Peyer's patch (tissue), 4 donors: ENCODE measurements around the gene KIAA1755. TPM values are rescaled to one million over a fixed set of nuclear protein-coding genes. Genes with fewer than 3 reads are reported as not detected.

Experiments used
- DNase-seq, 3 donors: peaks; one replicate each; pipeline ENCODE4 v3.0.0-alpha.2; 2017 to 2019
- H3K27ac ChIP-seq, 4 donors: fragments of 200-600 bp; sonication (generic); one replicate each; pipeline ENCODE4 v1.5.1; 2016 to 2019
- H3K27me3 ChIP-seq, 2 donors: fragments of 200-600 bp; sonication (generic); one replicate each; pipeline ENCODE4 v1.5.1; 2019
- H3K36me3 ChIP-seq, 3 donors: fragments of 200-600 bp; sonication (generic); one replicate each; pipeline ENCODE4 v1.5.1; 2016 to 2019
- H3K4me1 ChIP-seq, 4 donors: fragments of 200-600 bp; sonication (generic); one replicate each; pipeline ENCODE4 v1.5.1; 2016 to 2019
- H3K4me3 ChIP-seq, 4 donors: fragments of 200-600 bp; sonication (generic); 1 replicate in 3 of 4; 2 replicates in 1 of 4; pipeline ENCODE4 v1.5.1; 2016 to 2019; ENCODE audit warnings: mild to moderate bottlenecking in 1 of 4
- H3K9me3 ChIP-seq, 4 donors: fragments of 200-600 bp; sonication (generic); one replicate each; pipeline ENCODE4 v1.5.1; 2016 to 2019; ENCODE audit warnings: mild to moderate bottlenecking in 1 of 4
- POLR2A ChIP-seq, 2 donors: fragments of 450-650 bp; IDR thresholded peaks; one replicate each; pipeline ENCODE4 v1.5.1; 2017; ENCODE audit warnings: antibody characterized with exemption in 2 of 2, mild to moderate bottlenecking in 2 of 2, moderate library complexity in 2 of 2
- total RNA-seq, 4 donors: library from RNA; depleted of rRNA; stranded (reverse); fragments of >200 nt; gene quantifications; one replicate each; pipeline ENCODE4 v1.1.0, GENCODE V29; 2016
- TF ChIP-seq, protein P1 (sequence below), 6 experiments: fragments of 450-650 bp in 4 of 6; fragments of 200-600 bp in 2 of 6; sonication (generic) in 1 of 6; IDR thresholded peaks; one replicate each; pipeline ENCODE4 v1.5.1; 2017 to 2019; ENCODE audit warnings: antibody characterized with exemption in 6 of 6, mild to moderate bottlenecking in 3 of 6, moderate library complexity in 1 of 6

KIAA1755 gene
- total RNA-seq, 4 donors from 2014 or later, result 0.35 to 4.1 (median 2.0) TPM

GRCh38 chr20:38218566-38218885 lies 42.0 kb downstream of the KIAA1755 start:
- Histone ChIP-seq H3K4me3 (no peak overlapping the region), H3K27me3 (no peaks in the 10 kb centered on the region), H3K36me3 (no peaks in the 10 kb centered on the region), H3K4me1 (no peaks in the 10 kb centered on the region), H3K9me3 (no peaks in the 10 kb centered on the region), H3K27ac (no peak overlapping the region)
- no peak for DNase-seq
- TF ChIP-seq POLR2A (IDR thresholded peaks at IDR 0.05), result no peak
- TF ChIP-seq, protein P1, sequence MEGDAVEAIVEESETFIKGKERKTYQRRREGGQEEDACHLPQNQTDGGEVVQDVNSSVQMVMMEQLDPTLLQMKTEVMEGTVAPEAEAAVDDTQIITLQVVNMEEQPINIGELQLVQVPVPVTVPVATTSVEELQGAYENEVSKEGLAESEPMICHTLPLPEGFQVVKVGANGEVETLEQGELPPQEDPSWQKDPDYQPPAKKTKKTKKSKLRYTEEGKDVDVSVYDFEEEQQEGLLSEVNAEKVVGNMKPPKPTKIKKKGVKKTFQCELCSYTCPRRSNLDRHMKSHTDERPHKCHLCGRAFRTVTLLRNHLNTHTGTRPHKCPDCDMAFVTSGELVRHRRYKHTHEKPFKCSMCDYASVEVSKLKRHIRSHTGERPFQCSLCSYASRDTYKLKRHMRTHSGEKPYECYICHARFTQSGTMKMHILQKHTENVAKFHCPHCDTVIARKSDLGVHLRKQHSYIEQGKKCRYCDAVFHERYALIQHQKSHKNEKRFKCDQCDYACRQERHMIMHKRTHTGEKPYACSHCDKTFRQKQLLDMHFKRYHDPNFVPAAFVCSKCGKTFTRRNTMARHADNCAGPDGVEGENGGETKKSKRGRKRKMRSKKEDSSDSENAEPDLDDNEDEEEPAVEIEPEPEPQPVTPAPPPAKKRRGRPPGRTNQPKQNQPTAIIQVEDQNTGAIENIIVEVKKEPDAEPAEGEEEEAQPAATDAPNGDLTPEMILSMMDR (IDR thresholded peaks at IDR 0.05), result no peak

- Histone ChIP-seq H3K4me3 (no peak overlapping the region), H3K27ac (no peak overlapping the region), H3K9me3 (no peaks in the 10 kb centered on the region), H3K27me3 (no peaks in the 10 kb centered on the region), H3K4me1 (no peaks in the 10 kb centered on the region), H3K36me3 (no peaks in the 10 kb centered on the region)
- TF ChIP-seq, protein P1 (IDR thresholded peaks at IDR 0.05), result no peak
- no peak for TF ChIP-seq POLR2A (IDR thresholded peaks at IDR 0.05)
- no peak for DNase-seq
Observed at GRCh38 chr20:38217791-38218565, 42.6 kb downstream of the KIAA1755 start.

DNA sequence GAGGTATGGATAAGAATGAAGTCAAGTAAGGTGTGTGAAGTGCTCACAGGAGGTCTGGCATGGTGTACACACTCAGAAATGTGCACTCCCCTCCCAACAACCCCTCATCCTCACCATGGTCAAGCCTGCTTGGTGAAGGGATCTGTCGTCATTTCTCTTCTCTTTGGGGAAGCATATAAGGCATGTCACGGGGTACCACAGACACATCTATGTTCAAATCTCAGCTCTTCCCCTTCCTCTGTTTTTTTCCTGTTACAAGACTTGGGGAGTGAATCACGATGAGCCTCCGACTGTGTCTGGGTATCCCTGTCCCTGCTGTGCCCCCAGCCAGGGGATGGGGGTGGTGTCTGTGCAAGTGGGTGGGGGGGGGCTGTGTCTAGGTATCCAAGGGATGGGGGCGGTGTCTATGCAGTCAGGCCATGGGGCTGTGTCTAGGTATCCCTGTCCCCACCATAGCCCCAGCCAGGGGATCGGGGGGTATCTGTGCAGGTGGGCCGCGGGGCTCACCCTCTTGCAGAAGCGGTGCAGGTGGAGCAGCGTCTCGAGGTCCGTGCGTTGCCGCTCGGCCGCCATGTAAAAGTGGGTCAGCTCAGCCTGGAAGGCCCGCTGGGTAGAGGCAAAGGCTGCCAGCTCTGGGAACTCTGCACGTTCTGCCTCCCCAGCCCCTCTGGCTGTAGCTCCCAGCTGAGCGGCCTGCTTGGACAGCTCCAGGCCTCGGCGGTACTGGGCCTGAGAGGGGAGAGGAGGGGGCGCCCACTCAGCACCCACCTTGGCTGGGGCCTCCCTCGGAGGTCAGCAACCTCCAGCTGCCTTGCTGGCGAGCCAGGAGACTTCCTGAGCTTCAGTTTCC lies 43.6 kb downstream of the KIAA1755 start:
- H3K4me3 ChIP-seq, result no peak overlapping the region
- DNase-seq, result no peak
- no peaks in the 10 kb centered on the region for H3K36me3 ChIP-seq
- H3K27me3 ChIP-seq, result no peaks in the 10 kb centered on the region
- TF ChIP-seq, protein P1 (IDR thresholded peaks at IDR 0.05), result no peak
- TF ChIP-seq POLR2A (IDR thresholded peaks at IDR 0.05), result no peak
- H3K9me3 ChIP-seq, result no peaks in the 10 kb centered on the region
- H3K27ac ChIP-seq, result no peak overlapping the region
- H3K4me1 ChIP-seq, result no peaks in the 10 kb centered on the region

GRCh38 chr20:38216201-38216600 lies 44.3 kb downstream of the KIAA1755 start:
- Histone ChIP-seq H3K27ac (no peak overlapping the region), H3K9me3 (no peaks in the 10 kb centered on the region)
- DNase-seq, result no peak

More at GRCh38 chr20:38216201-38216600, 44.3 kb downstream of the KIAA1755 start:
- TF ChIP-seq, protein P1 (IDR thresholded peaks at IDR 0.05), result no peak
- TF ChIP-seq POLR2A (IDR thresholded peaks at IDR 0.05), result no peak
- Histone ChIP-seq H3K4me1 (no peaks in the 10 kb centered on the region), H3K27me3 (no peaks in the 10 kb centered on the region), H3K4me3 (no peak overlapping the region), H3K36me3 (no peaks in the 10 kb centered on the region)
